ENCODE data around the gene COL9A2.

- TF ChIP-seq POLR2AphosphoS5 (IDR thresholded peaks at IDR 0.05) (no peak), POLR2A (IDR thresholded peaks at IDR 0.05) (no peak)
- TF ChIP-seq, protein P1, sequence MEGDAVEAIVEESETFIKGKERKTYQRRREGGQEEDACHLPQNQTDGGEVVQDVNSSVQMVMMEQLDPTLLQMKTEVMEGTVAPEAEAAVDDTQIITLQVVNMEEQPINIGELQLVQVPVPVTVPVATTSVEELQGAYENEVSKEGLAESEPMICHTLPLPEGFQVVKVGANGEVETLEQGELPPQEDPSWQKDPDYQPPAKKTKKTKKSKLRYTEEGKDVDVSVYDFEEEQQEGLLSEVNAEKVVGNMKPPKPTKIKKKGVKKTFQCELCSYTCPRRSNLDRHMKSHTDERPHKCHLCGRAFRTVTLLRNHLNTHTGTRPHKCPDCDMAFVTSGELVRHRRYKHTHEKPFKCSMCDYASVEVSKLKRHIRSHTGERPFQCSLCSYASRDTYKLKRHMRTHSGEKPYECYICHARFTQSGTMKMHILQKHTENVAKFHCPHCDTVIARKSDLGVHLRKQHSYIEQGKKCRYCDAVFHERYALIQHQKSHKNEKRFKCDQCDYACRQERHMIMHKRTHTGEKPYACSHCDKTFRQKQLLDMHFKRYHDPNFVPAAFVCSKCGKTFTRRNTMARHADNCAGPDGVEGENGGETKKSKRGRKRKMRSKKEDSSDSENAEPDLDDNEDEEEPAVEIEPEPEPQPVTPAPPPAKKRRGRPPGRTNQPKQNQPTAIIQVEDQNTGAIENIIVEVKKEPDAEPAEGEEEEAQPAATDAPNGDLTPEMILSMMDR (IDR thresholded peaks at IDR 0.05): no peak
Measured at GRCh38 chr1:40362199-40362598, 45.1 kb upstream of the COL9A2 start.

Data from suprapubic skin (tissue), 4 donors.